Measurements from ENCODE around the gene HSFX2.
"Not testable (repeated sequence)": the region's sequence is repeated elsewhere in the genome, so short reads cannot be mapped to it uniquely, and the experiment has no call there.

The HSFX2 gene

GRCh38 chrX:149573456-149573855 is 21.7 kb downstream of the HSFX2 start:
- H3K27me3 ChIP-seq (ENCODE audit: insufficient read depth, low read length, poor library complexity); H4K20me1 ChIP-seq (ENCODE audit: insufficient read depth, low read length); H3K27ac ChIP-seq (ENCODE audit: low read length); H3K79me2 ChIP-seq (ENCODE audit: insufficient read depth, low read length); H3K9me3 ChIP-seq (ENCODE audit: insufficient read depth, low read length, severe bottlenecking); H3K36me3 ChIP-seq (ENCODE audit: insufficient read depth, low read length); H3K4me2 ChIP-seq (ENCODE audit: insufficient read depth, low read length); DNase-seq; H3K4me1 ChIP-seq (ENCODE audit: insufficient read depth, low read length); H3K4me3 ChIP-seq (ENCODE audit: low read depth in 1 of 2, low read length in 2 of 2); H3K9ac ChIP-seq (ENCODE audit: low read depth, low read length); H2AFZ ChIP-seq (ENCODE audit: low read depth, low read length): not testable (repeated sequence)
- ATAC-seq (ENCODE audit: insufficient read depth, low read depth): 0 out of 3 replicates have a peak, but pooled peaks have one; percentile 42

DNA sequence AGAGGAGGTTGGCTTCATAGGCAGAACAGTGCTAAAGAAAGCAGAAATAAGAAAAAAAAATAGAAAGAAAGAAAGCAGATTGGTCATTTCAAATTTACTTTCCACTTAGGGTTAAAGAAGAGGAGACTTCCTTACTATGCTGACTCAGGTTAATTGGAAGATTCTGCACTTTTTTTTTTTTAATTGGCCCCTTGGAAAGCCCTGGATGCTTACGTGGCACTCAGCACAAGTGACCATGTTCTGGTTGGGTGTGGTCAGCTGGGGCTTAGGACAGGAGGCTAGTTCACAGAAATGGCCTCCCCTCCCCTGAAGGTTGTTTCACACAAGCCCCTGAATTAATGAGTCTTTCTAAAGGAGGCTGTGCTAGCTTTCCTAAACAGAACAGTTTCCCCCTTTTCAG is 22.4 kb downstream of the HSFX2 start:
- DNase-seq (no peak), ATAC-seq (ENCODE audit: insufficient read depth, low read depth) (no peak)
- no peak overlapping the region for H3K4me3 ChIP-seq (ENCODE audit: low read depth in 1 of 2, low read length in 2 of 2)
- H3K4me2 ChIP-seq (ENCODE audit: insufficient read depth, low read length): no peak overlapping the region
- H3K36me3 ChIP-seq (ENCODE audit: insufficient read depth, low read length): no peaks in the 10 kb centered on the region
- H2AFZ ChIP-seq (ENCODE audit: low read depth, low read length): no peak overlapping the region
- TF ChIP-seq EZH2 (IDR thresholded peaks at IDR 0.05; ENCODE audit: borderline replicate concordance, low read depth, low read length, severe bottlenecking) (no peak), CTCF (IDR thresholded peaks at IDR 0.05; ENCODE audit: borderline replicate concordance, extremely low read depth, low read length, poor library complexity, severe bottlenecking) (no peak)
- H3K9me3 ChIP-seq (ENCODE audit: insufficient read depth, low read length, severe bottlenecking): no peaks in the 10 kb centered on the region
- no peaks in the 10 kb centered on the region for H3K79me2 ChIP-seq (ENCODE audit: insufficient read depth, low read length)
- no peaks in the 10 kb centered on the region for H4K20me1 ChIP-seq (ENCODE audit: insufficient read depth, low read length)
- no peaks in the 10 kb centered on the region for H3K4me1 ChIP-seq (ENCODE audit: insufficient read depth, low read length)
- no peaks in the 10 kb centered on the region for H3K27me3 ChIP-seq (ENCODE audit: insufficient read depth, low read length, poor library complexity)
- H3K27ac ChIP-seq (ENCODE audit: low read length): no peak overlapping the region
- H3K9ac ChIP-seq (ENCODE audit: low read depth, low read length): no peak overlapping the region

- DNase-seq (no peak), ATAC-seq (ENCODE audit: insufficient read depth, low read depth) (no peak)
- Histone ChIP-seq H3K9me3 (ENCODE audit: insufficient read depth, low read length, severe bottlenecking) (no peaks in the 10 kb centered on the region), H3K79me2 (ENCODE audit: insufficient read depth, low read length) (no peaks in the 10 kb centered on the region), H3K4me3 (ENCODE audit: low read depth in 1 of 2, low read length in 2 of 2) (no peak overlapping the region), H4K20me1 (ENCODE audit: insufficient read depth, low read length) (no peaks in the 10 kb centered on the region), H3K4me1 (ENCODE audit: insufficient read depth, low read length) (no peaks in the 10 kb centered on the region), H3K27me3 (ENCODE audit: insufficient read depth, low read length, poor library complexity) (no peaks in the 10 kb centered on the region), H3K36me3 (ENCODE audit: insufficient read depth, low read length) (no peaks in the 10 kb centered on the region), H3K27ac (ENCODE audit: low read length) (no peak overlapping the region), H2AFZ (ENCODE audit: low read depth, low read length) (no peak overlapping the region), H3K4me2 (ENCODE audit: insufficient read depth, low read length) (no peak overlapping the region), H3K9ac (ENCODE audit: low read depth, low read length) (no peak overlapping the region)
- TF ChIP-seq CTCF (IDR thresholded peaks at IDR 0.05; ENCODE audit: borderline replicate concordance, extremely low read depth, low read length, poor library complexity, severe bottlenecking) (no peak), EZH2 (IDR thresholded peaks at IDR 0.05; ENCODE audit: borderline replicate concordance, low read depth, low read length, severe bottlenecking) (no peak)
Measured at GRCh38 chrX:149571770-149572169, 23.3 kb downstream of the HSFX2 start.

DNA sequence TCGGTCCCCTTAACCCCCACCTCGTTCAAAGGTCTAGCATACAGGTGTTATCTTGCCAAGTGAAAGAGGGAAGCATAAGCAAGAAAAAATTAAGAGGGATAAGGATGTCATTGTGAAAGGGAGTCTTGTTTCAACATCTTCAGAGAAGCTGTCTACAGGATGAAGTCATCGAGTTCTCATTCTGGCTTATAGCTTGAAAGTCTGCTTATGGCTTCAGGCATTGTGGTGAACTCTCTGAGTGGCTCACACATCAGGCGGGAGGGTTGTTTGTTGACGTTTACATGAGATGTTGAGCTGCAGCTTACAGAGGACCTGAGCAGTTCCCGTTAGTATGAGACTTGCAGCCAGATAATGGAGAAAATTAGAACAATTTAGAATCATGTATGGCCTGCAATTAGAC is 24.4 kb downstream of the HSFX2 start:
- H3K27ac ChIP-seq (ENCODE audit: low read length): no peak overlapping the region
- no peak overlapping the region for H3K4me2 ChIP-seq (ENCODE audit: insufficient read depth, low read length)
- H3K4me3 ChIP-seq (ENCODE audit: low read depth in 1 of 2, low read length in 2 of 2): no peak overlapping the region
- no peak for ATAC-seq (ENCODE audit: insufficient read depth, low read depth)
- H3K9ac ChIP-seq (ENCODE audit: low read depth, low read length): no peak overlapping the region
- no peak overlapping the region for H2AFZ ChIP-seq (ENCODE audit: low read depth, low read length)
- H4K20me1 ChIP-seq (ENCODE audit: insufficient read depth, low read length): no peaks in the 10 kb centered on the region
- H3K4me1 ChIP-seq (ENCODE audit: insufficient read depth, low read length): no peaks in the 10 kb centered on the region
- TF ChIP-seq EZH2 (IDR thresholded peaks at IDR 0.05; ENCODE audit: borderline replicate concordance, low read depth, low read length, severe bottlenecking): no peak
- no peak for TF ChIP-seq CTCF (IDR thresholded peaks at IDR 0.05; ENCODE audit: borderline replicate concordance, extremely low read depth, low read length, poor library complexity, severe bottlenecking)
- no peaks in the 10 kb centered on the region for H3K36me3 ChIP-seq (ENCODE audit: insufficient read depth, low read length)
- H3K27me3 ChIP-seq (ENCODE audit: insufficient read depth, low read length, poor library complexity): no peaks in the 10 kb centered on the region
- no peaks in the 10 kb centered on the region for H3K9me3 ChIP-seq (ENCODE audit: insufficient read depth, low read length, severe bottlenecking)
- DNase-seq: no peak
- no peaks in the 10 kb centered on the region for H3K79me2 ChIP-seq (ENCODE audit: insufficient read depth, low read length)
